ENCODE measurements around the gene PGAP1.
"Not testable (repeated sequence)": the region's sequence is repeated elsewhere in the genome, so short reads cannot be mapped to it uniquely, and the experiment has no call there.

Gene PGAP1

GRCh38 chr2:196918927-196919326 lies 7.6 kb downstream of the PGAP1 start:
- FAIRE-seq: no peak
- no peak for DNase-seq (ENCODE audit: insufficient read length)
- TF ChIP-seq POLR2A (IDR thresholded peaks at IDR 0.05; ENCODE audit: low read depth, low read length) (no peak), POLR2AphosphoS5 (IDR thresholded peaks at IDR 0.05; ENCODE audit: low read depth, low read length) (no peak), TAF1 (IDR thresholded peaks at IDR 0.05; ENCODE audit: borderline replicate concordance, low read depth, low read length) (no peak)

DNA sequence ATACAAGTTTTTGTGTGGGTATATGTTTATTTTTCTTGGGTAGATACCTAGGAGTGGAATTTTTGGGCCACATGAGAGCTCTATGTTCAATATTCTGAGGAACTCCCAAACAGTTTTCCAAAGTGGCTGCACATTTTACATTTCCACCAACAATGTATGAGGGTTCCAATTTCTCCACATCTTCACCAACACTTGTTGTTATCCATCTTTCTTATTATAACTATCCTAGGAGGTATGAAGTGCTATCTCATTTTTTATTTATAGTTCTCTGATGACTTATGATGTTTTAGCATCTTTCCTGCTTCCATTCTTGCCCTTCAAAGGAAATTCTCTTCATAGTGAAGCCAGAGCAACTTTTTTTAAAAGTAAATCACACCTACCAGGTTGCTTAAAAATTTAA lies 8.7 kb downstream of the PGAP1 start:
- FAIRE-seq (no peak), DNase-seq (ENCODE audit: insufficient read length) (no peak)
- TF ChIP-seq TAF1 (IDR thresholded peaks at IDR 0.05; ENCODE audit: borderline replicate concordance, low read depth, low read length): no peak
- TF ChIP-seq POLR2AphosphoS5 (IDR thresholded peaks at IDR 0.05; ENCODE audit: low read depth, low read length): no peak
- TF ChIP-seq POLR2A (IDR thresholded peaks at IDR 0.05; ENCODE audit: low read depth, low read length): no peak

DNA sequence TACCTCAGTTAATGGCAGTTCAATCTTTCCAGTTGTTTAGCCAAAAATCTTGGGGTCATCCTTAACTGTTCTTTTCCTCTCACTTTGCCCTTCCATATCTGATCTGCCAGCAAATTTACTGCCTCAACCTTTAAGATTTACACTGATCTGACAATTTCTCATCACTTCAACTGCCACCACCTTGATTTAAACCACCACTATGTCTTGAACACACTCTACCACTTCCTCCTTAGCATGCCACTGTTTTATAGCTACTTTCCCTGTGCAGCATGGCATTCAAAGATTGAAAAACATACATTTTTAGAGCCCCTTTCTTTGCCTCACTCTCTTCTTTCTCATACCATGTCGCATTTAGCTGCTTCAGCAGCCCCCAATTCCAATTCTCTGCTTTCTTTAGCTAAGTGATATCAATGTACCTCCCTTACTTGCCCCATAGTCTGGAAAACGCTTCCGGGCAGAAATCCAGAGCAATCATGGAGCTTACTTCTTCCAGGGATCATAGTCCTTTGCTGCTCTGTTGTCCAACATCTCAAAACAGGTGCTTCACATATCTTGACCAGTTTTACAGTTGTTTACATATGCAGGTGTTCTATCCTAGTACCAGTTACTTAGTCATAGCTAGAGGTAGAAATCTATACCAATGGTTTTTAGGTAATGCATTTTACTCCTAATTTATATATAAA lies 10.9 kb downstream of the PGAP1 start:
- FAIRE-seq: peak; percentile 84
- no peak for TF ChIP-seq POLR2AphosphoS5 (IDR thresholded peaks at IDR 0.05; ENCODE audit: low read depth, low read length)
- TF ChIP-seq TAF1 (IDR thresholded peaks at IDR 0.05; ENCODE audit: borderline replicate concordance, low read depth, low read length): no peak
- TF ChIP-seq POLR2A (IDR thresholded peaks at IDR 0.05; ENCODE audit: low read depth, low read length): no peak
- no peak for DNase-seq (ENCODE audit: insufficient read length)

DNA sequence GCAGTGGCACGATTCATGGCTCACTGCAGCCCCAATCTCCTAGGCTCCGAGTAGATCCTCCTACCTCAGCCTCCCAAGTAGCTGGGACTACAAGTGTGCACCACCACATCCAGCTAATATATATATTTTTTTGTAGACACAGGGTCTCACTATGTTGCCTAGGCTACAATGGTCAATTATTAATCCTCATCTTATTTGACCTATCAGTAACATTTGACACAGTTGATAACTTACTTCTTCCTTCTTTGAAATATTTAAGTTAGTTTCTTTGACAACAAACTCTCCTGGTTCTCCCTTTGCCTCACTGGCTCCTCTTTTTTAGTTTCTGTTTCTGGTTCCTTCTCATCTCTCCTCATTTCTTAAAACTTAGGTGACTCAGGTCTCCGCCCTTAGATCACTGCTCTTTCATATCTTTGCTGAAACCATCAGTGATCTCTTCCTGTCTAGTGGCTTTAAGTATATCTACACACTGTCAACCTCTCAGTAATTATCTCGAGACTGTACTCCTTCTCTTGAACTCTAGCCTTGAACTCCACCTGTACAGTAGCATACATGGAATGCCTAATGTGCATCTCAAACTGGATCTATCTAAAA lies 11.5 kb downstream of the PGAP1 start:
- 0 out of 2 replicates have a peak, but pooled peaks have one; percentile 28 for TF ChIP-seq POLR2A (IDR thresholded peaks at IDR 0.05; ENCODE audit: low read depth, low read length)
- TF ChIP-seq TAF1 (IDR thresholded peaks at IDR 0.05; ENCODE audit: borderline replicate concordance, low read depth, low read length): no peak
- FAIRE-seq: no peak
- DNase-seq (ENCODE audit: insufficient read length): no peak

DNA sequence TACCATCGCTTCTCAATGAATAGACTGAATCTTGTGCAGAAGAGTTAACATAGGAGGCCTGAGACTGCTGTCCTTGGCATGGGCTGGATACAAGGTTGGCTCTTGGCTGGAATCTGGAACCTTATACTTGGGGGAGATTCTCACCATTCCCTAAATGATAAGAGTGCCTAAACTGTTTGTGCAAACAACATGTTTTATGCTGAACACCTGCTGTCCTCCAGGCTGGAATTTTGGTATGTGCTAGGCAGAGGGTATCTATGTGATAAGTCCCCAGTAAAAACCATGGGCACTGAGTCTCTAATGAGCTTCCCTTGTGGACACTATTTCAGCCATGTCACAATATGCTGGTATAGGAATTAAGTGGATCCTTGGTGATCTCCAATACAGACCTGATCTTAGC lies 12.8 kb downstream of the PGAP1 start:
- FAIRE-seq (no peak), DNase-seq (ENCODE audit: insufficient read length) (no peak)
- TF ChIP-seq POLR2AphosphoS5 (IDR thresholded peaks at IDR 0.05; ENCODE audit: low read depth, low read length): no peak
- TF ChIP-seq TAF1 (IDR thresholded peaks at IDR 0.05; ENCODE audit: borderline replicate concordance, low read depth, low read length): no peak
- TF ChIP-seq POLR2A (IDR thresholded peaks at IDR 0.05; ENCODE audit: low read depth, low read length): no peak

- DNase-seq (ENCODE audit: insufficient read length); FAIRE-seq: not testable (repeated sequence)
These were observed 21.1 kb downstream of the PGAP1 start for GRCh38 chr2:196905365-196905764.

DNA sequence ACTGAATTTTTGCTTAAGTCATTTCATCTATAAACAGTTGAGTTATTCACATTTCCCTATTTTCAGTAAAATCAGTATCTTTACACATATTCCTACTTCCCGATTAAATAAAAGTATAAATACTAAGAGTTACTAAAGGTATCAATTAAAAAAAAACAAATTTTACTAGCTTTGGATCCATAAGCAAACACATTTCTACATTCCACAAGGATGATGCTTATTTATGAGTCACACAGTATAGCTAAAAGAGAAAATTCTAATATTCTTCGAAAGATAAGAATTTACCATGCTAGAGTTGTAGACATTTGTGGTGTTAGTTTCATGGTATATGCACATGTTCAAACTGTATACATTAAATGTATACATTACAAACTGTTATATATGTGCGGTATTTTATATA lies 23.7 kb downstream of the PGAP1 start:
- no peak for TF ChIP-seq TAF1 (IDR thresholded peaks at IDR 0.05; ENCODE audit: borderline replicate concordance, low read depth, low read length)
- TF ChIP-seq POLR2AphosphoS5 (IDR thresholded peaks at IDR 0.05; ENCODE audit: low read depth, low read length): no peak
- no peak for TF ChIP-seq POLR2A (IDR thresholded peaks at IDR 0.05; ENCODE audit: low read depth, low read length)
- FAIRE-seq (no peak), DNase-seq (ENCODE audit: insufficient read length) (no peak)

DNA sequence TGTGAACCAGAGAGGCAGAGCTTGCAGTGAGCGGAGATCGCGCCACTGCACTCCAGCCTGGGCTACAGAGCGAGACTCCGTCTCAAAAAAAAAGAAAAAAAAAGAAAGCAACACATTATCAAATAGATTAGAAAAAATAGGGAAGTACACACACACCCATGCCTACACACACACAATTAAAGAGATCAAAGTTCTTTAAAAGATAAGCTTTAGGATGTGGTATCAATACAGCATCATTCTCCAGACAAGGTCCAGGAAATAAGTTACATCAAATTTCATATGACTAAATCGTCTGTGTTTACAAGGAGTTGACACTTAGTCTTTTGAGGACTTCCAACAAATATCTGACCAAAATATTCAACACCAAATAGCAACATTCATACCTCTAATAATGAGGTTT lies 25.7 kb downstream of the PGAP1 start:
- no peak for TF ChIP-seq POLR2A (IDR thresholded peaks at IDR 0.05; ENCODE audit: low read depth, low read length)
- no peak for TF ChIP-seq POLR2AphosphoS5 (IDR thresholded peaks at IDR 0.05; ENCODE audit: low read depth, low read length)
- no peak for TF ChIP-seq TAF1 (IDR thresholded peaks at IDR 0.05; ENCODE audit: borderline replicate concordance, low read depth, low read length)
- FAIRE-seq (no peak), DNase-seq (ENCODE audit: insufficient read length) (no peak)

DNA sequence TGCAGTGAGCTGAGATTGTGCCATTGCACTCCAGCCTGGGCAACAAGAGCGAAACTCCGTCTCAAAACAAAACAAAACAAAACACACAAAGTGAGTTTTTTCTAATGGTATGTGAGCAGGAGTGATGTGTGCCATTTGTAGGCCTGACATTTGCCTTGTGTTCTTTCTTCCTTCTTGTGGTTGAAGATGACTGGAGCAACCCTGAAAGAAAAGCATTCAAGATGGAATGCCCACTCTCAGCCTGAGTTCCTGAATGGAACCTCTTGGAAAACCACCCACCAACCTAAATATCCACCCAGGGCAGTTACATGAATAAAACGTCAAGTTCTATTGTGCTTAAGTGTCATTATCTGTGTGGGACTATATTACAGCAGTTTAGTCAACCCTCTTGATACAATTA lies 26.5 kb downstream of the PGAP1 start:
- DNase-seq (ENCODE audit: insufficient read length) (no peak), FAIRE-seq (no peak)
- TF ChIP-seq TAF1 (IDR thresholded peaks at IDR 0.05; ENCODE audit: borderline replicate concordance, low read depth, low read length) (no peak), POLR2AphosphoS5 (IDR thresholded peaks at IDR 0.05; ENCODE audit: low read depth, low read length) (no peak), POLR2A (IDR thresholded peaks at IDR 0.05; ENCODE audit: low read depth, low read length) (no peak)

GRCh38 chr2:196891136-196891535 lies 35.4 kb downstream of the PGAP1 start:
- FAIRE-seq: no peak
- TF ChIP-seq TAF1 (IDR thresholded peaks at IDR 0.05; ENCODE audit: borderline replicate concordance, low read depth, low read length): no peak
- no peak for TF ChIP-seq POLR2AphosphoS5 (IDR thresholded peaks at IDR 0.05; ENCODE audit: low read depth, low read length)
- TF ChIP-seq POLR2A (IDR thresholded peaks at IDR 0.05; ENCODE audit: low read depth, low read length): no peak
- DNase-seq (ENCODE audit: insufficient read length): no peak

DNA sequence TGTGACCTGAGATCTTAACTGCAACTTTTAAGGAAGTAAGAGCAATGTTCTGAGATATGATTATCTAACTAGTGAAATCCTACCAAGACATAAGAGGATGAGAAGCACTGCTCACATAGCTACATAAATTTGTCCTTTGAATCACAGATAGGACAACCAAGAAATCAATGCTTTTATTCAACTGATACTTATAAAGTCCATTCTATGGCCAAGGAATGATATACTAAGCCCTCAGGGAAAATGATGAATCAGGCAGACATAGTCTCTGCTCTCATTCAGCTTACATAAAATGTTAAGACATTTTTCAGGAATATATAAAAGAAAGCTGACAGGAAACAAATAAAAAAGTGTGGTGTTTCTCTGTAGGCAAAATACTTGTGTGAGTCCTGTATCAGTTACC lies 39.1 kb downstream of the PGAP1 start:
- TF ChIP-seq TAF1 (IDR thresholded peaks at IDR 0.05; ENCODE audit: borderline replicate concordance, low read depth, low read length): no peak
- TF ChIP-seq POLR2A (IDR thresholded peaks at IDR 0.05; ENCODE audit: low read depth, low read length): no peak
- no peak for TF ChIP-seq POLR2AphosphoS5 (IDR thresholded peaks at IDR 0.05; ENCODE audit: low read depth, low read length)
- DNase-seq (ENCODE audit: insufficient read length): no peak
- FAIRE-seq: no peak

- DNase-seq (ENCODE audit: insufficient read length) (no peak), FAIRE-seq (no peak)
- TF ChIP-seq POLR2A (IDR thresholded peaks at IDR 0.05; ENCODE audit: low read depth, low read length) (no peak), TAF1 (IDR thresholded peaks at IDR 0.05; ENCODE audit: borderline replicate concordance, low read depth, low read length) (no peak), POLR2AphosphoS5 (IDR thresholded peaks at IDR 0.05; ENCODE audit: low read depth, low read length) (no peak)
These were observed 42.1 kb downstream of the PGAP1 start for GRCh38 chr2:196884368-196884767.
